Naive thymus-derived CD4-positive, alpha-beta T cell (primary cell): ENCODE data around the gene PLCD3. TPM values are rescaled to one million over a fixed set of nuclear protein-coding genes. Genes with fewer than 3 reads are reported as not detected.
A peak's percentile ranks its signal among the peaks of the same experiment; 100 is the strongest.

Experiments used
- ATAC-seq: fragments of 150-1000 bp; cut with Tn5 transposase; 2 replicates; pipeline ENCODE4 v1.10.0; 2021; ENCODE audit warnings: mild to moderate bottlenecking, moderate library complexity
- CTCF ChIA-PET: fragments of 350-600 bp; sonication (Branson Sonifier 250); formaldehyde crosslinking; loops from one replicate; lab custom pipeline; 2021; ENCODE audit warnings: antibody characterized with exemption; lab: Charles Lee
- POLR2A ChIA-PET: fragments of 350-600 bp; sonication (Branson Sonifier 250); formaldehyde crosslinking; loops from one replicate; lab custom pipeline; 2021; ENCODE audit warnings: antibody characterized with exemption, inconsistent platforms; lab: Charles Lee
- DNase-seq, 9 donors: peaks; one replicate each; pipeline versions ENCODE4 v3.0.0 to v3.0.0-alpha.2; 2020 to 2022; ENCODE audit warnings: mixed read lengths in 1 of 9
- H3K27ac ChIP-seq: one replicate; pipeline ENCODE4 v1.7.0; 2013; ENCODE audit warnings: mild to moderate bottlenecking, low read depth, low read length, moderate library complexity
- H3K27me3 ChIP-seq, 2 donors: one replicate each; pipeline ENCODE4 v1.7.0; 2013; ENCODE audit warnings: low read length in 2 of 2, mild to moderate bottlenecking in 2 of 2, moderate library complexity in 2 of 2; ENCODE audit not compliant: control insufficient read depth in 2 of 2, insufficient read depth in 2 of 2
- H3K36me3 ChIP-seq, 3 experiments: 1 replicate in 2 of 3; 2 replicates in 1 of 3; pipeline ENCODE4 v1.7.0; 2013; ENCODE audit warnings: low read length in 3 of 3, mild to moderate bottlenecking in 3 of 3, moderate library complexity in 1 of 3; ENCODE audit not compliant: insufficient read depth in 3 of 3, control insufficient read depth in 2 of 3
- H3K4me1 ChIP-seq, 2 donors: one replicate each; pipeline ENCODE4 v1.7.0; 2013; ENCODE audit warnings: low read length in 2 of 2, mild to moderate bottlenecking in 2 of 2, moderate library complexity in 1 of 2; ENCODE audit not compliant: control insufficient read depth in 2 of 2, insufficient read depth in 2 of 2
- H3K4me3 ChIP-seq: 2 replicates; pipeline ENCODE4 v1.7.0; 2013; ENCODE audit warnings: mild to moderate bottlenecking, low read length
- H3K9me3 ChIP-seq, 3 experiments: 1 replicate in 2 of 3; 2 replicates in 1 of 3; pipeline ENCODE4 v1.7.0; 2013; ENCODE audit warnings: low read length in 3 of 3; ENCODE audit not compliant: control insufficient read depth in 2 of 3
- H3K27ac Mint-ChIP-seq, 9 donors: one replicate each; pipeline ENCODE4 v1.8.0; 2020 to 2022; ENCODE audit warnings: mixed read lengths in 9 of 9, mild to moderate bottlenecking in 8 of 9, moderate library complexity in 5 of 9, inconsistent platforms in 2 of 9
- H3K27me3 Mint-ChIP-seq, 5 donors: one replicate each; pipeline ENCODE4 v1.8.0; 2021 to 2022; ENCODE audit warnings: mixed read lengths in 5 of 5, mild to moderate bottlenecking in 1 of 5
- H3K36me3 Mint-ChIP-seq, 5 donors: one replicate each; pipeline ENCODE4 v1.8.0; 2020 to 2022; ENCODE audit warnings: mixed read lengths in 5 of 5, mild to moderate bottlenecking in 3 of 5, inconsistent platforms in 1 of 5
- H3K4me1 Mint-ChIP-seq, 7 donors: one replicate each; pipeline ENCODE4 v1.8.0; 2020 to 2022; ENCODE audit warnings: mixed read lengths in 7 of 7, mild to moderate bottlenecking in 3 of 7, inconsistent platforms in 1 of 7
- H3K4me3 Mint-ChIP-seq, 10 donors: one replicate each; pipeline ENCODE4 v1.8.0; 2020 to 2022; ENCODE audit warnings: mild to moderate bottlenecking in 10 of 10, mixed read lengths in 10 of 10, moderate library complexity in 6 of 10, inconsistent platforms in 2 of 10
- H3K9me3 Mint-ChIP-seq, 11 donors: one replicate each; pipeline ENCODE4 v1.8.0; 2020 to 2022; ENCODE audit warnings: mixed read lengths in 11 of 11, mild to moderate bottlenecking in 4 of 11, inconsistent platforms in 1 of 11, moderate library complexity in 1 of 11
- intact Hi-C, 2 donors: fragments of 100-400 bp; cut with micrococcal nuclease; formaldehyde crosslinking; loops; one replicate each; pipeline ENCODE4 v1.15.1; 2023
- polyA plus RNA-seq, 2 donors: library from polyadenylated mRNA; unstranded; fragments of 300-500 nt; fragmentation: Illumina TruSeq; gene quantifications; one replicate each; pipeline ENCODE4 v1.2.3, GENCODE V29; 2021
- total RNA-seq, 6 experiments: library from RNA in 5 of 6; stranded (reverse) in 5 of 6; gene quantifications; 1 replicate in 5 of 6; 2 replicates in 1 of 6; pipeline ENCODE4 v1.2.3 and lab custom pipeline; 2021 to 2026

The PLCD3 gene
- total and polyA plus RNA-seq, 7 experiments from 2014 or later: 0.21 to 5.1 (median 2.7) TPM; not detected in 1

DNA sequence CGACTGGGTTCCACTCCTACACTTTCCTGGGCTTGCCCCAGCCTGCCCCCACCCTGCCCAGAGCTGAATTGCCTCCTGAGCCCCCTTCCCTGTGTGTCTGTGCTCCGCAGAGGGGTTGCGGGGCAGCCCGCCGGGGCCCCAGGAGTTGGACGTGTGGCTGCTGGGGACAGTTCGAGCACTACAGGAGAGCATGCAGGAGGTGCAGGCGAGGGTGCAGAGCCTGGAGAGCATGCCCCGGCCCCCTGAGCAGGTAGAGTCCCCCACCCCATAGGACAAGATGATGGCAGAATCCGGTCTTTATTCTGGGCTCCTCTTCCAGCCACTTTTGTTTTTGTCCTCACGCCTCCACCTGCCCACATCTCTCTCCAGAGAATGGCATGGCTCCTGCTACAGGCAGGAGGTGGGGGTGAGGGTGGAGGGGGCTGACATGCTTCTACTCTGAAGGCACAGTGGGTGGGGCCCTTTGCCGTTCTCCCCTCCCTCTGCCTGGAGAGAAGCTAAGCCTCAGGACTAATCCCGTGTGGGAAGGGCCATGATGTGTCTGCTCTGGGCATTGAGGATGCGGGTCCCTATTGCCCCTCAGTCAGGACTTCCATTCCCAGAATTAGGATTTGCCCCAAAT lies 6.7 kb upstream of the PLCD3 start:
- ChIA-PET CTCF (interaction anchor here (1.8 to 2.8 kb wide), 2 partner anchors 12 to 58 kb away, joined by 12 to 14 read pairs; no protein-coding TSS in a partner anchor), POLR2A (interaction anchor here (2.7 to 13.3 kb wide), 3 partner anchors 10 to 59 kb away, joined by 11 to 232 read pairs (median 12); partner anchors contain the start of genes HEXIM1 and HEXIM2)
- DNase-seq: no peak
- Histone ChIP-seq H3K27me3 (no peaks in the 10 kb centered on the region), H3K27ac (no peak overlapping the region), H3K9me3 (no peaks in the 10 kb centered on the region), H3K36me3 (peaks cover 0 to 10% (median 0%) of the 10 kb centered on the region in 3 experiments), H3K4me3 (no peak overlapping the region), H3K4me1 (peaks cover 16 to 19% of the 10 kb centered on the region in 2 donors)
- no peak overlapping the region for H3K27ac Mint-ChIP-seq
- peaks cover 0 to 4% (median 0%) of the 10 kb centered on the region in 5 donors for H3K36me3 Mint-ChIP-seq
- H3K27me3 Mint-ChIP-seq: no peaks in the 10 kb centered on the region
- ATAC-seq: no peak
- no peak overlapping the region for H3K4me3 Mint-ChIP-seq
- no peaks in the 10 kb centered on the region for H3K9me3 Mint-ChIP-seq
- intact Hi-C loops: no loop called here
- H3K4me1 Mint-ChIP-seq: peaks cover 9 to 44% (median 33%) of the 10 kb centered on the region in 7 donors

DNA sequence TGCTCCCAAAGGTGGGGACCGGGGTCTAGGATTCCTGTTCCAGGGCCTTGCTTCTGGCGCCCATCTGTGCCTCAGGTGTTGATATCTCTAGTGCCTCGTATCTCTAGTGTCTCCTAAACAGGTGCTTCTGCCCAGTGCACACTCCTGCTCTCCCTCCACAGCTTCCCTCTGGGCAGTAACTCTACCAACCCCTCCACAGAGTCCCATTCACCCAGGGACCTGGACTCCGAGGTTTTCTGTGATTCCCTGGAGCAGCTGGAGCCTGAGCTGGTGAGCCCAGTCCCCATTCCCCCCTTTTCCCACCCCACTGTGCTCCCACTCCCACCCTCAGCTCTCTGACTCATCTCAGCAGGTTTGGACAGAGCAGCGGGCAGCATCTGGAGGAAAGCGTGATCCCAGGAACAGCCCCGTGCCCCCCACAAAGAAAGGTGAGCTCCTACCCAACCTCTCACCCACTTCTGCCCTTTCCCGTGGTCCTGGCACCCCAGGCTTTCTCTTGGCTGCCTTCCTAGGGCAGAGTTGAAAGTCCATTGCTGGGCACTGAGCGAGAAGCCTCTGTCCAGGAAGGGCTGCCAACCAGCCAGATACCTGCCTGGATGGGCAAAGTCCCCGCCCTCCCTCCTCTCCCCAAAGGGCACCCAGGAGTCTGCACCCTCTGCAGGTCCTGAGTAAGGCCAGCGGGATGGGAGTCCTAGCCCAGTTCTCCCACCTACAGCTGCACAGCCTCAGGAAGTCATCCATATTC lies 5.4 kb upstream of the PLCD3 start:
- DNase-seq (no peak), ATAC-seq (no peak)
- ChIA-PET CTCF (interaction anchor here (0.9 to 4.0 kb wide), 2 partner anchors 11 to 12 kb away, joined by 3 to 114 read pairs; partner anchors contain the start of gene HEXIM1), POLR2A (interaction anchor here (2.7 to 13.3 kb wide), 3 partner anchors 11 to 60 kb away, joined by 11 to 232 read pairs (median 12); partner anchors contain the start of genes HEXIM1 and HEXIM2)
- peak overlapping the region in 2 of 9 donors; percentile 12 to 42 for H3K27ac Mint-ChIP-seq
- peaks cover 12 to 19% of the 10 kb centered on the region in 2 donors for H3K4me1 ChIP-seq
- H3K9me3 ChIP-seq: no peaks in the 10 kb centered on the region
- no peak overlapping the region for H3K4me3 ChIP-seq
- H3K36me3 ChIP-seq: peaks cover 0 to 14% (median 0%) of the 10 kb centered on the region in 3 experiments
- peaks cover 0 to 4% (median 0%) of the 10 kb centered on the region in 5 donors for H3K36me3 Mint-ChIP-seq
- H3K4me1 Mint-ChIP-seq: peaks cover 14 to 38% (median 31%) of the 10 kb centered on the region in 7 donors
- no peaks in the 10 kb centered on the region for H3K9me3 Mint-ChIP-seq
- H3K27me3 ChIP-seq: no peaks in the 10 kb centered on the region
- H3K4me3 Mint-ChIP-seq: peak overlapping the region in 1 of 10 donors; percentile 25
- H3K27ac ChIP-seq: no peak overlapping the region
- H3K27me3 Mint-ChIP-seq: no peaks in the 10 kb centered on the region
- intact Hi-C loops: no loop called here

DNA sequence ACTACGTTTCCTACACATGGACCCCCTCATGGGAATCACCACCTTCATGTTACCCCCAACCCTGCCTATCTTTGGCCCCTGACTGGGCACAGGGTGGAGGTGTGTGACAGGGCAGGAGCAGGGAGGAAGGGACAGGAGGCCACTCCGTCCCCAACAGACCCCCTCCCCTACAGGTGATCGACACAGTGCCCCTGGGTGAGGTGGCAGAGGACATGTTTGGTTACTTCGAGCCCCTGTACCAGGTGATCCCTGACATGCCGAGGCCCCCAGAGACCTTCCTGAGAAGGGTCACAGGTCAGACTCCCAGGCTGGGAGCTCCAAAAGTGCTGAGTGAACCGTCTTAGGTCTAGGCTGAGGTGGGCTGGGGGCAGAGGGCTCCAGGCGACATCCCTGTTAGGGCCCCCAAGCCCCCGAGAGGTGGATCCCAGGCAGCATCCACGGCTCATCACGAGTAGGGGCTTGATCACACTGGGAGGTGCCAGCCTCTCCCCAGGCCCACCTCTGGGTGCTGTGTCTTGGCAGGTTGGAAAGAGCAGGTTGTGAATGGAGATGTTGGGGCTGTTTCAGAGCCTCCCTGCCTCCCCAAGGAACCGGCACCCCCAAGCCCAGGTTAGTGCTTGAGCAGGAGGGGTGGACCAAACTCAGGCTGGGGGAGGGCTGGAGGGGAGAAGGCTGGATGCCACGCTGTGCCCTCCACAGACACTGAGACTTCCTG lies 4.7 kb upstream of the PLCD3 start:
- Mint-ChIP-seq H3K4me3 (peak overlapping the region in 7 of 10 donors; percentile 87 to 95 (median 89)), H3K9me3 (no peaks in the 10 kb centered on the region), H3K27me3 (no peaks in the 10 kb centered on the region), H3K27ac (peak overlapping the region in 2 of 9 donors; percentile 22 to 45), H3K36me3 (peaks cover 0 to 4% (median 0%) of the 10 kb centered on the region in 5 donors), H3K4me1 (peaks cover 13 to 36% (median 31%) of the 10 kb centered on the region in 7 donors)
- no peaks in the 10 kb centered on the region for H3K9me3 ChIP-seq
- no peak for DNase-seq
- ChIA-PET CTCF (interaction anchor here (3.8 to 4.0 kb wide), 2 partner anchors 13 to 60 kb away, joined by 82 to 114 read pairs; partner anchors contain the start of gene HEXIM1), POLR2A (interaction anchor here (2.1 to 13.3 kb wide), 4 partner anchors 12 to 36 kb away, joined by 10 to 232 read pairs (median 15); partner anchors contain the start of genes HEXIM1 and HEXIM2)
- no peak overlapping the region for H3K4me3 ChIP-seq
- no peak for ATAC-seq
- H3K36me3 ChIP-seq: peaks cover 0 to 17% (median 0%) of the 10 kb centered on the region in 3 experiments
- peaks cover 12 to 19% of the 10 kb centered on the region in 2 donors for H3K4me1 ChIP-seq
- H3K27ac ChIP-seq: no peak overlapping the region
- no peaks in the 10 kb centered on the region for H3K27me3 ChIP-seq
- intact Hi-C loops: no loop called here

DNA sequence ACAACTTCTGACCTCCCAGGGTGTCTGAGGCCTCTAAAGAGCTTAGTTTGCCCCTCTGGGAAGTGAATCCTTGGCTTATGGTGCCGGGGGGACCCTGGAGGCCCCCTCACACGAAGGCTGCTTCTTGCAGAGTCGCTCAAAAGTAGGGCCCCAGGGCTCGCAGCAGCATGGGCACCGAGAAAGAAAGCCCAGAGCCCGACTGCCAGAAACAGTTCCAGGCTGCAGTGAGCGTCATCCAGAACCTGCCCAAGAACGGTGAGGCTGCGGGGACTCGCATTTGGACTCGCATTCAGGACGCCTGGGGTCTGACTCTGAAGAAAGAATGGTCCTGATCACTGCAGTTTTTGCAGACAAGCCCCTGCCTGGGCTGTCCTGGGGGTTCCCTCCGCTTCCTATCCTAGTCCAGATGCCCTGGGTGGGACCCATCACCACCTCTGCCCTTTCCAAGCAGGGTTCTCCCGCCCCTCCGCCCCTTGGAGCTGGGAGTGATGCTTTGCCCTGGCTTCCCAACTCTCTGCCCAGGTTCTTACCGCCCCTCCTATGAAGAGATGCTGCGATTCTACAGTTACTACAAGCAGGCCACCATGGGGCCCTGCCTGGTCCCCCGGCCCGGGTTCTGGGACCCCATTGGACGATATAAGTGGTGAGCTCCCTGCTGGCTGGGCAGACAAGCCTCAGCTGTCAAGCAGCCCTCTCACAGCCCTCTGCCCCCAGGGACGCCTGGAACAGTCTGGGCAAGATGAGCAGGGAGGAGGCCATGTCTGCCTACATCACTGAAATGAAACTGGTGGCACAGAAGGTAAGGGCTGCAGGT lies 3.9 kb upstream of the PLCD3 start:
- ChIA-PET POLR2A (interaction anchor here (0.6 to 13.3 kb wide), 12 partner anchors 12 to 94 kb away, joined by 3 to 232 read pairs (median 8); partner anchors contain the start of genes HEXIM1 and HEXIM2), CTCF (interaction anchor here (0.6 to 4.0 kb wide), 40 partner anchors 8 to 273 kb away, joined by 3 to 114 read pairs (median 4); partner anchors contain the start of genes C1QL1, HEXIM1, HEXIM2 and NMT1)
- Mint-ChIP-seq H3K27me3 (peaks cover 0 to 3% (median 0%) of the 10 kb centered on the region in 5 donors), H3K4me3 (peak overlapping the region; percentile 87 to 95 (median 90)), H3K9me3 (no peaks in the 10 kb centered on the region), H3K27ac (peak overlapping the region; percentile 75 to 92 (median 82)), H3K36me3 (peaks cover 0 to 3% (median 0%) of the 10 kb centered on the region in 5 donors), H3K4me1 (peaks cover 7 to 30% (median 25%) of the 10 kb centered on the region in 7 donors)
- H3K27me3 ChIP-seq: no peaks in the 10 kb centered on the region
- peaks cover 0 to 17% (median 0%) of the 10 kb centered on the region in 3 experiments for H3K36me3 ChIP-seq
- H3K4me1 ChIP-seq: peaks cover 12 to 14% of the 10 kb centered on the region in 2 donors
- peak overlapping the region; percentile 76 for H3K27ac ChIP-seq
- intact Hi-C loops: loop anchor here (1.0 to 2.0 kb wide), 9 partner anchors 11 to 249 kb away; partner anchors contain the start of genes EFTUD2 (in 1 of the 2), HEXIM1 (in 1 of the 2), HEXIM2 (in 1 of the 2) and MAP3K14 (in 1 of the 2)
- DNase-seq: no peak
- H3K4me3 ChIP-seq: peak overlapping the region; percentile 94
- no peaks in the 10 kb centered on the region for H3K9me3 ChIP-seq
- ATAC-seq: no peak

DNA sequence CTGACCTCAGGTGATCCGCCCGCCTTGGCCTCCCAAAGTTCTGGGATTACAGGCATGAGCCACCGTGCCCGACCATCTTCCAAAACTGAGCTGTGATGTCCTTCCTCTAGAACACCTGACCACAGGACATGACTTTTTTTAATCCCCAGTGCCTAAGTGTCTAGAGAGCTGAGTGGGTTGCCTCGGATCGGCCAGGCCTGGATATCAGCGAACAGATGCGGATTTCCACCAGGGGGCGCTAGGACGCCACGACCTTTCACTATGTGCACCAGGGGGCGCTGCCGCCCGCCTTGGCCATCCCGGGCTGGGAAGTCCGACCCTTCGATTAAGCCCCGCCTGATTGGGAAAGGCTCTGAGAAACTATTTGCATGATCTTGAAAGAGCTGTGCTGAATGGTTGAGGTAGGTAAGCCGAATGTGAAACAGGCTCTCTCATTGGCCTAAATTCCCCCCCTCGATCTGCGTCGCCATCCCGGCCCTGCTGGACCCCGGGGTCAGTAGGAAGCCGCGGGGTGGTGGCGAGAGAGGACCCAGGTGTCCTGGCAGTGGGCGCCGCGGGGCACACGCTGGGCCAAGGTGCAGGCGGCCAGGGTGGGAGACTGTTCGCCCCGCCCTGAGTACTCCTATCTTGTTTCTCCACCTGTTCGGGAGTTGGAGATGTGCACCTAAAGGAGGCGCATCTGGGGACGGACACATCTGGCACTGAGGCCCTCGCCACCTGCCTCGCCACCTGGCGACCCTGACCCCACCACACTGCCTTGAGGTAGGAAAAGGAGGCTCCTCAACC lies 3.1 kb upstream of the PLCD3 start, which contains the start of gene ACBD4:
Gene ACBD4 (plus strand): TSS at position 496 of the 786 bp plus-strand sequence. CDS start 458 bp downstream, outside the sequence.
- H3K27me3 ChIP-seq: no peaks in the 10 kb centered on the region
- H3K27ac Mint-ChIP-seq: peak within 1 kb of the TSS; percentile 75 to 92 (median 82)
- H3K36me3 Mint-ChIP-seq: no peaks in the 10 kb centered on the region
- POLR2A ChIA-PET: interaction anchor here (0.6 to 13.3 kb wide), 14 partner anchors 13 to 95 kb away, joined by 3 to 232 read pairs (median 5); partner anchors contain the start of genes HEXIM1, HEXIM2 and NMT1
- peak within 1 kb of the TSS; percentile 76 for H3K27ac ChIP-seq
- peaks cover 0 to 8% (median 0%) of the 10 kb centered on the region in 5 donors for H3K27me3 Mint-ChIP-seq
- CTCF ChIA-PET: interaction anchor here (0.6 to 4.0 kb wide), 42 partner anchors 8 to 274 kb away, joined by 3 to 114 read pairs (median 4); partner anchors contain the start of genes C1QL1, HEXIM1, HEXIM2 and NMT1
- ATAC-seq (peak; percentile 93), DNase-seq (peak; percentile 95 to 100 (median 98))
- H3K4me3 ChIP-seq: peak within 1 kb of the TSS; percentile 94
- H3K4me1 ChIP-seq: peaks cover 12% of the 10 kb centered on the region in 2 donors
- no peaks in the 10 kb centered on the region for H3K9me3 Mint-ChIP-seq
- peak within 1 kb of the TSS; percentile 87 to 95 (median 90) for H3K4me3 Mint-ChIP-seq
- H3K9me3 ChIP-seq: no peaks in the 10 kb centered on the region
- peaks cover 0 to 17% (median 0%) of the 10 kb centered on the region in 3 experiments for H3K36me3 ChIP-seq
- H3K4me1 Mint-ChIP-seq: peaks cover 9 to 25% (median 21%) of the 10 kb centered on the region in 7 donors
- intact Hi-C loops: loop anchor here (1.0 to 2.0 kb wide), 9 partner anchors 12 to 250 kb away; partner anchors contain the start of genes EFTUD2 (in 1 of the 2), HEXIM1 (in 1 of the 2), HEXIM2 (in 1 of the 2) and MAP3K14 (in 1 of the 2)
